GM19467 (cell line): Measurements from ENCODE around the gene IMP4.
A peak's percentile ranks its signal among the peaks of the same experiment; 100 is the strongest.
"Not testable (repeated sequence)": the region's sequence is repeated elsewhere in the genome, so short reads cannot be mapped to it uniquely, and the experiment has no call there.

Source experiments
- ATAC-seq: cut with Tn5 transposase; IDR thresholded peaks from one replicate; pipeline ENCODE4 v1.9.1; 2021; ENCODE audit warnings: mild to moderate bottlenecking, moderate library complexity; ENCODE audit not compliant: unreplicated experiment

IMP4 gene

DNA sequence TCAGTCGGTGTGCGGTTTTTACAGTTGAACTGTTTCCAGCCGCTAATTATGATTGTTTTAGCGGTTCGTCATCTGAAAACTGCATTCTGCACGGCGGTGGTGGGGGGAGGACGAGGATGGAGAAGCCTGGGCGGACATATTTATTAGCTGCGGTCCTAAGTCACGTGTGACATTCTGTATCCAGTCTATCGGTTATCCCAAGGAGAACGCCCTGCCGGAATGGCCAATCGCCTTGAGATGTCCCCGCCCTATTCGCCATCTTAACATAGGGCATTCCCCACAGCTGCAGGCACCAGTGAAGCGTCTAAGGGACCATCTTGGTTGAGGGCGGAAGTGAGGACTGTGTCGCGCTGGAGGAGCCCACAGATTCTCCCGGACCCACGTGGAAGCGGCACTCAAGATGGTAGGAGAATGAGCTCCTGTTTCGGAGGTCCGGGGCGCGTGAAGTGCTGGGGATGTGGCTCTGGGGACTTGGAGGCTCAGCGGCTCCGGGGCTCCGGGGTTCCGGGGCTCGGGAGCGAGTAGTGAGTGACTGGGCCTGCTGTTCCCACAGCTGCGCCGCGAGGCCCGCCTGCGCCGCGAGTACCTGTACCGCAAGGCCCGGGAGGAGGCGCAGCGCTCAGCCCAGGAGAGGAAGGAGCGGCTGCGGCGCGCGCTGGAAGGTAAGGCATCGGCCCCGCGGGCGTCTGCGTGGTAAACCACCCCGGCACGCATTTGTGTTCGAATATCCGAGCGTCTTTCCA, at the start of gene IMP4:
TSS of gene IMP4 (plus strand) at position 365 of the 743 bp plus-strand sequence. CDS start at position 401, 36 bp downstream.
- peak; percentile 85 for ATAC-seq

DNA sequence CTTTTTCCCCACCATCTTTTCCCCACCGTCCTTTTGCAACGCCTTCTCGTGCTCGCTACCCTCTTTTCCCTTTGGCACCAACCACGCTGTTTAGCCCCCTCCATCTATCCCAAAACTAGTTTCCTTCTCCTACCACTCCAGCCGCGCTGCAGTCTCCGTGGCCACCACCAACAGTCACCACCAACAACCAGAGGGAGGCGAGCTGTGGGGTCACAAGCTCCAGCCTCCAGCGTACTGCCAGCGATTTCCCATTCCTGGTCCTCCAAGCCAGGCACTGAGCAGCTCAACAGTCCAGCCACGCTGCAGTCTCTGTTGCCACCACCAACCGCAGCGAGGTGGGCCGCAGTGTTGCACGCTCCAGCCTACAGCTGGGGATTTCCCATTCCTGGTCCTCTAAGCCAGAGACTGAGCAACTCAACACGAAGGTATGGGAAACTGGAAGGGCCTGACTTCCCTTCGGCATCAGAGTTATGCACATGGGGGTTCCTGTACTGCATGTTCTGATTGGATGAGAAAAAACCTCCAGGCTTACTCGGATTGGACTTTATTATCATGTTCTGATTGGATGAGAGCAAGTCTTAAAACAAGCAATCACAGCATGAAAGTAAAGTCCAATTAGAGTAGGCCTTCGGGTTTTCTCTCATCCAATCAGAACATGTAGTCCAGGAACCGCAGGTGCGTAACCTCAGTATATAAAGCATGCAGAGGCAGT, 42.3 kb upstream of the IMP4 start:
- no peak for ATAC-seq

DNA sequence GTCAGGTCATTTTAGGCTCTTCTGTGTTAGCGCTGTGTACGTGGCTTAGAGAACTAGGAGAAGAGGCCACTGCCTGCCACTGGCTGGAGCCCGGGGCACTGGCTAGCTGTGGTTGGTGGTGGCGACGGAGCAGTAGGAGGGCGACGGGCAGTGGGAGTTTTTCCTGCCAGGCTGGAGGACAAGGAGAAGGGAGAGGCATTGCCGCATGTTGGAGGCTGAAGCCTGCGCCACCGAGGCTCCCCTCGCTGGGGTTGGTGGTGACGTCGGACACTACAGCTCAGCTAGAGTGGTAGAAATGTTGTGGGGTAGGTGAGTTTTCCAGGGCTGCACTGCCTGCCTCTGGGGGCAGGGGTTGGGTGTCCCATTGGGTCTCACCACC, 41.7 kb upstream of the IMP4 start:
- no peak for ATAC-seq

DNA sequence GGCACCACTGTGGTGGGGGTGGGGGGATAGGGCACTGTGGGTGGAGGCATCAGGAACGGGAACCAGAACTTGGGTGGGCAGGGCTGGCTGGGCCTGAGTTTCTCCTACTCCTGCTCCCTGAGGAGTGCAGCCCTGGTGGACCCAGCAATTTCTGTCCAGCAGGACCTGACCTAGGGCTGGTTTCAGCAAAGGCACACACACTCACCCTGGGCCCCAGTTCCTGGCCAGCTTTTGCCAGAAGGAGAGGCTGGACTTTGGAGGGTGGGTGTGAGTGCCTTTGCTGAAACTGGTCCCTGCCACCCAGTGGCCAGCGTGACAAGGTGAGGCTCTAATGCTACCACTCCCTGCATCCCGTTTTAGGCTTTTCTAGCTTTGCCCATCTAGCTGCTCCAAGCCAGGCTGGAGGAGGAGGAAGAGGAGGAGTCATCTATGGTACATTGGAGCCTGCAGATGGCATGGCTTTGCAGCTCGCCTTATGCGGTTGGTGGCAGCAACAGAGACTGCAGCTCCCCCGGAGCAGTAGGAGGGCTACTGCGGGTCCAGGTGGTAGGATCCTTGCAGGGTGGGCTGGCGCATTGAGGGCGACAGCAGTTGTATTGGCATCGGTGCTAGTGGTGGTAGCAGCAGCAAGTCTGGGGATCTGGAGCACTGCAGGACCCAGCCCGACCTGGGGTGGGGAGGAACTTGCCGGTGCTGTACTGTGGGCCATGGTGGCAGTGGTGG, 40.4 kb upstream of the IMP4 start:
- no peak for ATAC-seq

GRCh38 chr2:130303169-130303568, 39.5 kb upstream of the IMP4 start:
- peak; percentile 69 for ATAC-seq

- no peak for ATAC-seq
Measured at GRCh38 chr2:130304726-130305125, 38.0 kb upstream of the IMP4 start.

- ATAC-seq, result no peak
Measured at GRCh38 chr2:130307850-130308249, 34.8 kb upstream of the IMP4 start.

GRCh38 chr2:130310881-130311280, 31.8 kb upstream of the IMP4 start:
- no peak for ATAC-seq

- no peak for ATAC-seq
Measured at GRCh38 chr2:130313812-130314334, 28.8 kb upstream of the IMP4 start.

DNA sequence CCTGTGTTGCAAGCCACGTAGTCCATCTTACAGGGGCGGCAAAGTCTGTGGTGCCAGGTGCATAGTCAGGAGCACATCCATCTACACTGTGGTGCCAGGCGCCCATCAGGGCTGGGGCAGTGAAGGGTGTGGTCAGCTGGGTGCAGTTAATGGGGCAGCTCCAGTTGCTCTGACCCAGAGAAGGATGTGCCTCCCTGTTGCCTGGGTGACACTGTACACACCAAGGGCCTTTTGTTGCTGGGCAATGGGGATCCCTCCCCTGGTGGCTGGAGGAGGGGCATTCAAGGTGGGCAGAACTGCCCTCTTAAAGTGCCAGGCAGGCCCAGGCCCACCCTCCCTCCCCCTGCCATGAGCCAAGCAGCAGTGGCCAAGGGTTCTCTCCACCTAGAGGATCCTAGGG, 28.3 kb upstream of the IMP4 start:
- no peak for ATAC-seq

GRCh38 chr2:130316596-130316995, 26.1 kb upstream of the IMP4 start:
- no peak for ATAC-seq

DNA sequence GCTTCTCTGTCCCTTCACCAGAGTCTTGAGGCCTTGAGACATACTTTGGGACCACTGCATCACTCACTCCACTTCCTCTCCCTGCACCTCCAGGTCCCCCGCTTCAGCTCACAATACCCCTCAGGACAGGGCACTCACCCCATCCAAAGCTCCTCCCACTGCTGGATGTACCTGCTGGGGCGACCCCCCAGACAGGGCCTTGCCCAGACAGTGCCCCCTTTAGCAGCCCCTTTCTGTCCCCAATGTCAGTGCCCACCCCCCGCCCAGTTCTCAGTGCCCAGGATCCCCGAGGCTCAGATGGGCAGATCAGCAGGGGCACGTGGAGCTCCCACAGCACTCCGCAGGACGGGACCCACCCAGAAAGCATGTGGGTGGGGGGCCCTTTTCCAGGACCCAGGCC, 23.8 kb upstream of the IMP4 start:
- no peak for ATAC-seq

- ATAC-seq, result no peak
Measured at GRCh38 chr2:130319536-130319935, 23.2 kb upstream of the IMP4 start.

- no peak for ATAC-seq
Measured at GRCh38 chr2:130327703-130328527, 14.8 kb upstream of the IMP4 start.

- ATAC-seq, result no peak
Measured at GRCh38 chr2:130328710-130329109, 14.0 kb upstream of the IMP4 start.

GRCh38 chr2:130332271-130333073, 10.2 kb upstream of the IMP4 start:
- peak; percentile 78 for ATAC-seq

DNA sequence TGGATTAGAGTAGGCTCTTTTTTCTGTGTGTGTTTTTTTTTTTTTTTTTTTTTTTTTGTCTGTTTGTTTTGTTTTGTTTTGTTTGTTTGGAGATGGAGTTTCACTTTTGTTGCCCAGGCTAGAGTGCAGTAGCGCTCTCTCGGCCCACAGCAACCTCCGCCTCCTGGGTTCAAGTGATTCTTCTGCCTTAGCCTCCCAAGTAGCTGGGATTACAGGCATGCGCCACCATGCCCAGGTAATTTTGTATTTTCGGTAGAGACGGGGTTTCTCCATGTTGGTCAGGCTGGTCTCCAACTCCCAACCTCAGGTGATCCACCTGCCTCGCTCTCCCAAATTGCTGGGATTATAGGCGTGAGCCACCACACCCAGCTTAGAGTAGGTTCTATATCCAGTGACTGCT, 9.4 kb upstream of the IMP4 start:
- not testable (repeated sequence) for ATAC-seq

GRCh38 chr2:130334026-130334425, 8.7 kb upstream of the IMP4 start:
- ATAC-seq, result no peak

- no peak for ATAC-seq
Measured at GRCh38 chr2:130335226-130335625, 7.5 kb upstream of the IMP4 start.
